ENCODE measurements around the gene F11. TPM values are rescaled to one million over a fixed set of nuclear protein-coding genes. Genes with fewer than 3 reads are reported as not detected.

F11 gene
- total RNA-seq, 4 donors from 2014 or later, result not detected

DNA sequence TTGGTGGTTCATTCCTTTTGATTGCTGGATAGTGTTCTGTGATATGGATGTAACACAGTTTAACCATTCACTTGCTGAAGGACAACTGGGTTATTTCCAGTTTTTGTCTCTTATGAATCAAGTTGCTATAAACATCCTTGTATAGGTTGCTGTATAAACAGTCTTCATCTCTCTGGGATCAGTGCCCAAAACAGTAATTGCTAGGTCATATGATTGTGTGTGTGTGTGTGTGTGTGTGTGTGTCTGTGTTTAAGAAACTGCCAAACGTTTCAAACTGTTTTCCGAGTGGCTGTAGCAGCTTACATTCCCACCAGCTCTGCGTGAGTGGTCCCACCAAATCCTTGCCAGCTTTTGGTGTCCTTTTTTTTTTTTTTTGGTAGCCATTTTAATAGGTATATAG, 60.4 kb downstream of the F11 start:
- Histone ChIP-seq H3K36me3 (no peaks in the 10 kb centered on the region), H3K27ac (no peak overlapping the region), H3K4me3 (replicated peaks in 1 of 3) (no peak overlapping the region), H3K4me1 (peaks cover 0 to 3% of the 10 kb centered on the region in 2 donors), H3K27me3 (no peaks in the 10 kb centered on the region), H3K9me3 (no peaks in the 10 kb centered on the region)
- intact Hi-C loops (cut with DNase I), result no loop called here
- DNase-seq, result no peak
- 52 to 62% methylated on average over 3 of the region's 3 CpGs for WGBS, 2 donors
- TF ChIP-seq CTCF (IDR thresholded peaks at IDR 0.05) (no peak), POLR2A (IDR thresholded peaks at IDR 0.05) (no peak)

GRCh38 chr4:186329372-186329771, 63.4 kb downstream of the F11 start:
- Histone ChIP-seq H3K4me1 (no peaks in the 10 kb centered on the region), H3K9me3 (no peaks in the 10 kb centered on the region), H3K4me3 (replicated peaks in 1 of 3) (no peak overlapping the region), H3K27me3 (no peaks in the 10 kb centered on the region), H3K27ac (no peak overlapping the region), H3K36me3 (no peaks in the 10 kb centered on the region)
- TF ChIP-seq CTCF (IDR thresholded peaks at IDR 0.05) (no peak), POLR2A (IDR thresholded peaks at IDR 0.05) (no peak)
- intact Hi-C loops (cut with DNase I), result no loop called here
- WGBS, 2 donors, result 97% methylated on average over 15 of the region's 15 CpGs
- DNase-seq, result no peak

GRCh38 chr4:186330368-186330767, 64.4 kb downstream of the F11 start:
- DNase-seq, result no peak
- Histone ChIP-seq H3K36me3 (no peaks in the 10 kb centered on the region), H3K27me3 (no peaks in the 10 kb centered on the region), H3K9me3 (no peaks in the 10 kb centered on the region), H3K4me1 (no peaks in the 10 kb centered on the region), H3K27ac (no peak overlapping the region), H3K4me3 (replicated peaks in 1 of 3) (no peak overlapping the region)
- intact Hi-C loops (cut with DNase I), result no loop called here
- 93 to 96% methylated on average over 3 of the region's 3 CpGs for WGBS, 2 donors
- no peak for TF ChIP-seq CTCF (IDR thresholded peaks at IDR 0.05)
- no peak for TF ChIP-seq POLR2A (IDR thresholded peaks at IDR 0.05)

DNA sequence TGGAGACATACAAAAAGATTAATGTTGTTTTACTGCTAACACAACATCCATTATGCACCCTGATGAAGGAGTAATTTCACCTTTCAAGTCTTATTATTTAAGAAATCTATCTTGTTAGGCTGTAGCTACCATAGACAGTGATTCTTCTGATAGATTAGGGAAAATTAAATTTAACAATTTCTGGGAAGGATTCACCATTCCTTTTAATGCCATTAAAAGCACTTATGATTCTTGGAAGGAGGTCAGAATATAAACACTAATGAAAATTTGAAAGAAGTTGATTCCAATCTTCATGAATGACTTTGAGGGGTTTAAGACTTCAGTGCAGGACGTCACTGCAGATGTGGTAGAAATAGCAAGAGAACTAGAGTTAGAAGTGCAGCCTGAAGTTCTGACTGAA, 69.8 kb downstream of the F11 start:
- H3K4me1 ChIP-seq, result no peaks in the 10 kb centered on the region
- no peaks in the 10 kb centered on the region for H3K27me3 ChIP-seq
- H3K9me3 ChIP-seq, result no peaks in the 10 kb centered on the region
- intact Hi-C loops (cut with DNase I), result no loop called here
- TF ChIP-seq CTCF (IDR thresholded peaks at IDR 0.05) (no peak), POLR2A (IDR thresholded peaks at IDR 0.05) (no peak)
- H3K4me3 ChIP-seq (replicated peaks in 1 of 3), result no peak overlapping the region
- DNase-seq, result no peak
- H3K36me3 ChIP-seq, result no peaks in the 10 kb centered on the region
- 49 to 53% methylated on average over 1 of the region's 1 CpG for WGBS, 2 donors
- no peak overlapping the region for H3K27ac ChIP-seq

Other genes with a start within 250 kb of the F11 start
- gene TLR3, start 197.0 kb upstream of the F11 start, total RNA-seq, result 10 to 100 TPM in 2 of 4 donors, 1 to 10 TPM in 2; 6.5 to 13.1 (median 10.0) TPM
- 10 to 100 TPM in 2 of 4 donors, 1 to 10 TPM in 2; 8.1 to 13.4 (median 9.7) TPM for gene FAM149A, start 161.5 kb upstream of the F11 start, total RNA-seq
- gene CYP4V2, start 74.6 kb upstream of the F11 start, total RNA-seq, result 10 to 100 TPM; 36.6 to 66.9 (median 48.2) TPM
- 10 to 100 TPM in 1 of 4 donors, 1 to 10 TPM in 2, not detected in 1; 1.2 to 11.8 (median 2.3) TPM for gene KLKB1, start 38.7 kb upstream of the F11 start, total RNA-seq